K562 (cell line): ENCODE measurements around the gene PTRH1. TPM values are rescaled to one million over a fixed set of nuclear protein-coding genes. Genes with fewer than 3 reads are reported as not detected.

Experiments used
- ATAC-seq: fragments of 200-7000 bp; cut with Tn5 transposase; 3 replicates; pipeline ENCODE4 v1.9.1; 2020; ENCODE audit warnings: moderate library complexity
- BruUV-seq: library from RNA; stranded (reverse); fragments of 400-500 nt; replicated peaks from 2 replicates; lab custom pipeline; 2021; lab: Mats Ljungman, UMichigan
- CTCF ChIA-PET: fragments of 300-600 bp; formaldehyde crosslinking; extraction: SDS; loops from one replicate; lab custom pipeline; 2021; ENCODE audit warnings: low intra/inter-chr PET ratio; lab: Yijun Ruan, JAX
- POLR2A ChIA-PET: fragments of 300-600, 350-650 bp; sonication (Branson Sonifier 250); formaldehyde crosslinking; extraction: SDS; loops from one replicate; lab custom pipeline; 2021; ENCODE audit warnings: antibody characterized with exemption, inconsistent platforms; lab: Yijun Ruan, JAX
- DNase-seq, 4 experiments: peaks; one replicate each; pipeline versions ENCODE4 v3.0.0 to v3.0.0-alpha.2; 2011 to 2018; ENCODE audit warnings: low spot score in 3 of 4, mixed read lengths in 3 of 4; ENCODE audit errors: extremely low read depth in 1 of 4
- FAIRE-seq: peaks from 2 replicates; lab custom pipeline; 2011; peaks lifted over from hg19 to GRCh38; lab: Jason Lieb, UNC
- H2AFZ ChIP-seq: 2 replicates; pipeline ENCODE4 v1.6.0; 2011; ENCODE audit warnings: low read depth, low read length, control low read depth, inconsistent platforms
- H3K27ac ChIP-seq: fragments of 200-600 bp; 3 replicates; pipeline ENCODE4 v1.8.0; 2011; ENCODE audit warnings: low read depth, mild to moderate bottlenecking, control low read depth, inconsistent platforms, low read length, moderate library complexity, mixed read lengths; ENCODE audit errors: extremely low read depth
- H3K27me3 ChIP-seq, 2 experiments: fragments of 300-600 bp in 1 of 2; 2 replicates in 1 of 2; 3 replicates in 1 of 2; pipeline versions ENCODE4 v1.6.0 to v1.8.0; 2011; ENCODE audit warnings: inconsistent platforms in 2 of 2, low read length in 2 of 2, mild to moderate bottlenecking in 1 of 2, mixed read lengths in 1 of 2, moderate library complexity in 1 of 2; ENCODE audit not compliant: control insufficient read depth in 2 of 2, insufficient read depth in 2 of 2
- H3K36me3 ChIP-seq: fragments of 300-600 bp; 3 replicates; pipeline ENCODE4 v1.8.0; 2011; ENCODE audit warnings: mild to moderate bottlenecking, low read length, inconsistent platforms; ENCODE audit not compliant: control insufficient read depth, insufficient read depth
- H3K4me1 ChIP-seq, 2 experiments: fragments of 200-600 bp in 1 of 2; replicated peaks in 1 of 2; 2 replicates in 1 of 2; 3 replicates in 1 of 2; pipeline versions ENCODE4 v1.5.1 to v1.8.0; 2011; ENCODE audit warnings: inconsistent platforms in 2 of 2, low read length in 2 of 2, mild to moderate bottlenecking in 1 of 2, mixed read lengths in 1 of 2, moderate library complexity in 1 of 2; ENCODE audit not compliant: control insufficient read depth in 2 of 2, insufficient read depth in 2 of 2
- H3K4me2 ChIP-seq: 2 replicates; pipeline ENCODE4 v1.6.1; 2011; ENCODE audit warnings: low read length, control low read depth, inconsistent platforms, mixed read lengths; ENCODE audit not compliant: insufficient read depth
- H3K4me3 ChIP-seq: fragments of 200-600 bp; sonication (generic), shearing (Covaris generic); 2 replicates; pipeline ENCODE4 v1.5.1; 2016; ENCODE audit warnings: control low read depth, inconsistent platforms
- H3K79me2 ChIP-seq: fragments of 200-600 bp; 3 replicates; pipeline ENCODE4 v1.8.0; 2011; ENCODE audit warnings: low read length, inconsistent platforms; ENCODE audit not compliant: control insufficient read depth, insufficient read depth
- H3K9ac ChIP-seq, 2 experiments: 2 replicates each; pipeline versions ENCODE4 v1.6.0 to v1.6.1; 2011; ENCODE audit warnings: low read depth in 2 of 2, low read length in 2 of 2, control low read depth in 1 of 2, inconsistent platforms in 1 of 2, mild to moderate bottlenecking in 1 of 2, mixed read lengths in 1 of 2; ENCODE audit not compliant: insufficient read depth in 1 of 2
- H3K9me1 ChIP-seq: one replicate; pipeline ENCODE4 v1.6.0; 2011; ENCODE audit warnings: inconsistent platforms, mild to moderate bottlenecking, low read length, moderate library complexity; ENCODE audit not compliant: control insufficient read depth, insufficient read depth
- H3K9me3 ChIP-seq: replicated peaks from 2 replicates; pipeline ENCODE4 v1.5.1; 2011; ENCODE audit warnings: low read depth, low read length, inconsistent platforms; ENCODE audit not compliant: control insufficient read depth, insufficient read depth
- H4K20me1 ChIP-seq: replicated peaks from 2 replicates; pipeline ENCODE4 v1.6.1; 2011; ENCODE audit warnings: low read length, inconsistent platforms, mixed read lengths; ENCODE audit not compliant: control insufficient read depth, insufficient read depth
- DACH1 ChIP-seq: fragments of 450-650 bp; IDR thresholded peaks from 2 replicates; pipeline ENCODE4 v1.6.1; 2018; ENCODE audit not compliant: partially characterized antibody
- SETDB1 ChIP-seq: IDR thresholded peaks from one replicate; pipeline ENCODE4 v1.6.1; 2012; ENCODE audit warnings: low read length, control low read depth, inconsistent platforms
- SPI1 ChIP-seq: IDR thresholded peaks from 2 replicates; pipeline ENCODE4 v1.6.1; 2011; ENCODE audit warnings: low read depth, low read length, control low read depth, borderline replicate concordance
- TFAP4 ChIP-seq: sonication (generic); formaldehyde crosslinking; IDR thresholded peaks from 2 replicates; pipeline ENCODE4 v1.8.0; 2022; ENCODE audit warnings: missing genetic modification reagents, mild to moderate bottlenecking, moderate library complexity, borderline replicate concordance
- WGBS: fragments of 100-300 bp; shearing (Covaris generic); methylation state at CpG from one replicate; pipeline ENCODE4 v1.1.6; 2016; ENCODE audit warnings: low coverage, mixed read lengths; ENCODE audit not compliant: insufficient coverage; ENCODE audit errors: missing lambda C conversion rate; 5-methylcytosine and 5-hydroxymethylcytosine counted together
- in situ Hi-C: fragments of 300-500 bp; cut with MboI; formaldehyde crosslinking; loops from 4 replicates; pipeline ENCODE4 v1.15.0; 2018; ENCODE audit warnings: inconsistent platforms, mixed read lengths
- intact Hi-C: fragments of 100-400 bp; cut with micrococcal nuclease; formaldehyde crosslinking; loops from 2 replicates; pipeline ENCODE4 v1.14.2; 2022
- polyA plus RNA-seq, 8 experiments: library from polyadenylated mRNA; depleted of rRNA in 4 of 8; stranded (reverse) in 5 of 8; unstranded in 3 of 8; fragments of >200 nt; fragmentation: Nextera tagmentation in 2 of 8; fragmentation: Illumina TruSeq in 1 of 8; extraction: Ambion mirVana in 2 of 8; extraction: Trizol in 1 of 8; gene quantifications; 2 replicates each; pipeline versions ENCODE4 v1.2.1 to v1.2.3, GENCODE V29; 2011 to 2014; ENCODE audit warnings: inconsistent platforms in 1 of 8, missing spikeins in 1 of 8
- total RNA-seq, 7 experiments: library from RNA; depleted of rRNA in 6 of 7; stranded (reverse); fragments of >200 nt in 6 of 7; fragmentation: Illumina TruSeq in 2 of 7; extraction: Trizol in 2 of 7; gene quantifications; 2 replicates each; pipeline versions ENCODE4 v1.2.1 to v1.2.3, GENCODE V29; 2011 to 2021; ENCODE audit warnings: low replicate concordance in 1 of 7
- TF ChIP-seq, protein P1 (sequence below): sonication (generic); formaldehyde crosslinking; IDR thresholded peaks from 2 replicates; pipeline ENCODE4 v1.8.0; 2022; ENCODE audit warnings: mild to moderate bottlenecking, missing genetic modification reagents

Gene PTRH1
- total and polyA plus RNA-seq, 9 of the 15 experiments (the other 6 are each of a cell fraction or from before 2014, with no cell fraction given): 0.63 to 43.1 (median 5.7) TPM

GRCh38 chr9:127734247-127734746, 18.8 kb upstream of the PTRH1 start (continued):
- TF ChIP-seq, protein P1, sequence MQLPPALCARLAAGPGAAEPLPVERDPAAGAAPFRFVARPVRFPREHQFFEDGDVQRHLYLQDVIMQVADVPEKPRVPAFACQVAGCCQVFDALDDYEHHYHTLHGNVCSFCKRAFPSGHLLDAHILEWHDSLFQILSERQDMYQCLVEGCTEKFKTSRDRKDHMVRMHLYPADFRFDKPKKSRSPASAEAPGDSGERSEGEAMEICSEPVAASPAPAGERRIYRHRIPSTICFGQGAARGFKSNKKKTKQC (CRISPR knock-in tag): peak; percentile 38; the same call in 1 of the 2 replicates
- TF ChIP-seq SETDB1 (no peak), DACH1 (no peak)
- TF ChIP-seq, all 486 proteins: peak for 22

- no peaks in the 10 kb centered on the region for H3K9me3 ChIP-seq
- 0 out of 2 replicates have a peak, but pooled peaks have one; percentile 13 for TF ChIP-seq SPI1
- TF ChIP-seq TFAP4: no peak
- TF ChIP-seq, all 486 proteins: peak for 1
- peak overlapping the region in 1 of 2 experiments; percentile 92; a peak in 1 of 4 replicates for H3K9ac ChIP-seq
- peaks cover 7 to 40% of the 10 kb centered on the region in 2 experiments; a peak in 4 of 5 replicates for H3K4me1 ChIP-seq
- no peak overlapping the region for H3K27ac ChIP-seq
- 57% methylated on average over 2 of the region's 2 CpGs for WGBS
- POLR2A ChIA-PET: interaction anchor here (0.5 to 1.0 kb wide), 2 partner anchors 9 to 135 kb away, joined by 3 read pairs; no protein-coding TSS in a partner anchor
- peak overlapping the region; percentile 79; the same call in 1 of the 2 replicates for H3K4me2 ChIP-seq
- no peak overlapping the region for H3K4me3 ChIP-seq
- H3K36me3 ChIP-seq: no peaks in the 10 kb centered on the region
- no peak overlapping the region for H2AFZ ChIP-seq
- CTCF ChIA-PET: interaction anchor here (0.8 to 3.0 kb wide), 5 partner anchors 51 to 188 kb away, joined by 3 to 49 read pairs (median 10); partner anchors contain the start of gene CDK9
- BruUV-seq: no TSS peak
- no peaks in the 10 kb centered on the region; the same call in 1 of the 2 replicates for H4K20me1 ChIP-seq
- no peak for ATAC-seq
- no peak for DNase-seq
- H3K27me3 ChIP-seq: no peaks in the 10 kb centered on the region
- H3K9me1 ChIP-seq: no peaks in the 10 kb centered on the region
- no peak for FAIRE-seq
- in situ Hi-C loops (loop anchor here (10.0 kb wide), 1 partner anchor 139 kb away; no protein-coding TSS in a partner anchor), intact Hi-C loops (loop anchor here (1.0 to 10.0 kb wide), 5 partner anchors 75 to 301 kb away; no protein-coding TSS in a partner anchor)
- H3K79me2 ChIP-seq: peaks cover 4% of the 10 kb centered on the region; the same call in 2 of the 3 replicates
Observed at GRCh38 chr9:127733614-127734013, 18.2 kb upstream of the PTRH1 start.
